Adrenal gland (tissue), 5 donors: ENCODE results near the gene DNMT1.

Experiments used
- CTCF ChIP-seq, 6 experiments: fragments of 450-650 bp in 4 of 6; fragments of 200-600 bp in 2 of 6; sonication (generic) in 1 of 6; IDR thresholded peaks; 1 replicate in 5 of 6; 2 replicates in 1 of 6; pipeline versions ENCODE4 v1.5.1 to v1.8.0; 2016 to 2021; ENCODE audit warnings: antibody characterized with exemption in 6 of 6, mild to moderate bottlenecking in 2 of 6, moderate library complexity in 1 of 6
- POLR2A ChIP-seq, 2 donors: fragments of 450-650 bp; IDR thresholded peaks; one replicate each; pipeline ENCODE4 v1.6.1; 2017; ENCODE audit warnings: antibody characterized with exemption in 2 of 2, mild to moderate bottlenecking in 2 of 2, moderate library complexity in 1 of 2
- donor health status: DM: no; HTN: no; CAD: no.

DNA sequence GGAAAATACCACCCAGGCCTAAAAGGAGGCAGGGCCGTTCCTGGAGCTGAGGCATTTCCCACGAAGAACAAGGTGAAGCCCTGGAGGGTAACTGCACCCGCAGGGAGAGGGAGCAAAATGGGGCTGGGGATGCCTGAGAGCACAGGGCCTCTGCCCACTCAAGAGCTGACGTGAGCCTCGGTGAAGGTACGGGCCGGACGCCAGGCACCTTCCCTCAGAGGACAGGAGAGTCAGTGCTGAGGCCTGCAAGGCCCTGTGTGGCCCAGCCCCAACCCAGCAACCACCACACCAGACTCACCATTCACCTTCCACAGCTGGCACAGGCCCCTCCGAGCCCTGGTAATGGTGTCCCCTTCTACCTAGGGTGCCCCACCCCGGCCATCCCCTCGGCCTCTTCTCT, 36.3 kb downstream of the DNMT1 start:
- TF ChIP-seq CTCF (IDR thresholded peaks at IDR 0.05) (no peak), POLR2A (IDR thresholded peaks at IDR 0.05) (no peak)
